Measurements from ENCODE around the gene DDX41.
A peak's percentile ranks its signal among the peaks of the same experiment; 100 is the strongest.

DNA sequence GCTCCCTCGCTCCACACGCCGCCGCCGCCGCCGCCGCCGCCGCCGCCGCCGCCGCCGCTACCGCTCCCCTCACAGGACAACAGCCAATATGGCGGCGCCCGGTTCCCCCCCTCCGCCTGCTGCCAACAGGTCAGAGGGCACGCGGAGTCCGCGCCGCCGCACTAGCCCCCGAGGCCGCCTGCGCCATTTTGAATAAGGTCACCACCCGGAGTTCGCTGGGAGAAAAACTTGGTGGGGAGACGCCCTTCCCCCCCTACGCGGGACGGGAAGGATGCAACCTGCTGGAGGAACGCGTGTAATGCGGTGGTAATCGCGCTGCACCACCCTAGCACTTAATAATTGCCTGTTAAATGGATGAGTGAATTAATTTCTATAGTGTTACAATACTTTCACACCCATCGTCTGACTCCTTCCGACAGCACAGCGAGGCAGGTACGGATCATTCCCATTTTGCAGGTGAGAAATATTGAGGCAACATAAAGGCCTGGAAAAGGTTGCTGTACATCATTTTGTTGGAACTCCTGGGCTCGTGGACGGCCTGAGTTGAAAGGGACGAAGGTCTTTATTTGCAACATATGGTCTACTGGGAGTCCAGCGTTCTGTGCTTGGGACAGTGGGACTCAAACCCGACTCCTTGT is 37.8 kb upstream of the DDX41 start, which contains the start of gene FAM193B:
- TF ChIP-seq, protein P1, sequence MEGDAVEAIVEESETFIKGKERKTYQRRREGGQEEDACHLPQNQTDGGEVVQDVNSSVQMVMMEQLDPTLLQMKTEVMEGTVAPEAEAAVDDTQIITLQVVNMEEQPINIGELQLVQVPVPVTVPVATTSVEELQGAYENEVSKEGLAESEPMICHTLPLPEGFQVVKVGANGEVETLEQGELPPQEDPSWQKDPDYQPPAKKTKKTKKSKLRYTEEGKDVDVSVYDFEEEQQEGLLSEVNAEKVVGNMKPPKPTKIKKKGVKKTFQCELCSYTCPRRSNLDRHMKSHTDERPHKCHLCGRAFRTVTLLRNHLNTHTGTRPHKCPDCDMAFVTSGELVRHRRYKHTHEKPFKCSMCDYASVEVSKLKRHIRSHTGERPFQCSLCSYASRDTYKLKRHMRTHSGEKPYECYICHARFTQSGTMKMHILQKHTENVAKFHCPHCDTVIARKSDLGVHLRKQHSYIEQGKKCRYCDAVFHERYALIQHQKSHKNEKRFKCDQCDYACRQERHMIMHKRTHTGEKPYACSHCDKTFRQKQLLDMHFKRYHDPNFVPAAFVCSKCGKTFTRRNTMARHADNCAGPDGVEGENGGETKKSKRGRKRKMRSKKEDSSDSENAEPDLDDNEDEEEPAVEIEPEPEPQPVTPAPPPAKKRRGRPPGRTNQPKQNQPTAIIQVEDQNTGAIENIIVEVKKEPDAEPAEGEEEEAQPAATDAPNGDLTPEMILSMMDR (IDR thresholded peaks at IDR 0.05): no peak
- no peak for TF ChIP-seq POLR2A (IDR thresholded peaks at IDR 0.05)
- peak; percentile 61 to 87 for TF ChIP-seq POLR2AphosphoS5 (IDR thresholded peaks at IDR 0.05; ENCODE audit: insufficient read depth in 1 of 2, low read depth in 1 of 2)

All from vagina (tissue), 2 donors.